Activated CD4-positive, alpha-beta T cell treated with anti-CD3 and anti-CD28 coated beads for 4 hours (primary cell): Measurements from ENCODE around the gene LINGO1.

ENCODE experiments used
- DNase-seq, 2 donors: peaks; one replicate each; pipeline ENCODE4 v3.0.0-alpha.2; 2020

LINGO1 gene

GRCh38 chr15:77591968-77592613 is 40.6 kb downstream of the LINGO1 start:
- DNase-seq: no peak

DNA sequence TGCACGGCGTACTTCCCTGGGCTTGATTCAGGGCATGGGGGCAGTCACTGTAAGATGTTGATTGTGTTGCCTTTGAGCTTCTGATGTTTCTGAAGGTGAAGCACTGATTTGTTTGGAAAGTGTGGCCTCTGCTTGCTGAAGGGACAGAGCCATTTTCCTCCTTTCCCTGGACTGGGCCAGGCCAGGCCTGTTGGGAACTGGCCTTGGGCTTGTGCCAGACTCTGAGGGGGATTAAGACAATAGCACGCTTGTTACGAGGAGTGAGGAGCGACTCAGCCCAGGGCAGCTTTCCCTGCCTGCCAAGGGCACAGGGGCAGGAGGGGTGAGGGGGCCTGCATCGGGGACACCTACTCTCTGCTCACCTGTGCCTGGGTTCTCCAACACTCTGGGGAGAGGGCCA is 42.9 kb downstream of the LINGO1 start:
- no peak for DNase-seq

- DNase-seq: no peak
These were observed 44.6 kb downstream of the LINGO1 start for GRCh38 chr15:77588126-77588525.

- no peak for DNase-seq
These were observed 48.0 kb downstream of the LINGO1 start for GRCh38 chr15:77584691-77585090.

DNA sequence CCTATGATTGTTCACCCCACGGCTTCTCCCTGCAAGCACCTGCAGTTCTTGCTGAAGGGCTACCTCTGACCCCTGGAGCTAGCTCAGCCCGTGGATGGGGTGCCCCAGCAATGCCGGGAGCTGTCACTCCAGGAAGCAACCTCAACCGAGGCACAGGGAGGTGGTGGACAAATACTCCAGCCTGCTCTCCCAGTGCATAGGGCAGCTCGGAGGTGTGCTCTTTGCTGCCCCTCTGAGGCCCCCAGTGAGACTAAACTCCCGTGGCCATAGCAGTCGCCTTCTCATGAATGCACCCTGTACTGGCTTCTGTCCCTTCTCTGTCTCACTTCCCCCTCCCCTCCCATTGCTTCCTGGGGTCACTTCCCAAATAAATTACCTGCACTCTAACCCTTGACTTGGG is 48.5 kb downstream of the LINGO1 start:
- DNase-seq: no peak

DNA sequence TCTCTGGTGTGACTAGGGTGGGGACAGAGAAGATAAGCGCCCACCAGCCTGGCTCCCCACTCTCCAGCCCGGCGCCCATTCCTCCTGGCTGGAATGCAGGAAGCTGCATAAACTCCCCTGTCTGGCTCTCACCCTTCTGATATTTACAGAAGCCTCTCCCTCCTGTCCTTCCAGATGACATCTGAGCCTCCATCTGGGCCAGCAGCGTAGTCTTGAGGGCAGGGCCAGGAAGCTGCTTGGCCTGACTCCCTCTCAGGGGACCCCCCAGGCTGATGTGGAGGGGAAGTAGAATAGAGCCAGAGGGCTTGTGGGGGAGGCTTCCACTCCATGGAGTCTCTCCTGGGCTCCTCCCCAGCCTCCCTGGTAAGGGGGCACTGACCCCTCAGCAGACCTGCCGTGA is 49.9 kb downstream of the LINGO1 start:
- no peak for DNase-seq

- no peak for DNase-seq
These were observed 50.7 kb downstream of the LINGO1 start for GRCh38 chr15:77581896-77582569.

GRCh38 chr15:77580996-77581682 is 51.6 kb downstream of the LINGO1 start:
- no peak for DNase-seq

DNA sequence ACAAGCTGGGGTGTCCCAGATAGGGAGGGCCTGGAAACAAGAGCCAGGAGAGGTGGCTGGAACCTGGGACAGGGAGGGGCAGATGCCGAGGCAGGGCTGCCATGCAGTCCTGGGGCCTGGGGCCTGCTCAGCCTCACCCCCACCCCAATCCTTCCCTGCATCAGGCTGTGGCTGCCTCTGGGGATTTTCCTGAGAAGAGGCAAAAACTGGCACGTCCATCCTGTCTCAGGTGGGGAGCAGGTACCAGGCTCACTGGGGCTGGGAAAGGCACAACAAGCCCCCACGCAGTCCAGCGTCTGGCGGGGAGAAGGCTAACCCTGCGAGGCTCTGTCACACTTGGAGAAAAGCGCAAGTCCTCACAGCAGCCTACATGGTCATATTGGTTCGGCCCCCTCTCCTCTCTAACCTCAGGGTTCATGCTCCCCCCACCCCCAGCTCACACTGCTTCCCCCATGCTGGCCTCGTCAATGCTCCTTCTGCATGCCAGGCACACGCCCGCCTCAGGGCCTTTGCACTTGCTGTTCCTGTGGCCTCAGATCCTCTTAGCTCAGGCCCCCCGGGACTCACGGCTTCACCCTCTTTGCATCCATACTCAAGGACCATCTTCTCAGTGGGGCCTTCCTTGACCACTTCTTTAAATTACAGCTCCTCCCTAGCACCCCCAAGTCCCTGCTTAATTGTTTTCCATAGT is 53.1 kb downstream of the LINGO1 start:
- no peak for DNase-seq

DNA sequence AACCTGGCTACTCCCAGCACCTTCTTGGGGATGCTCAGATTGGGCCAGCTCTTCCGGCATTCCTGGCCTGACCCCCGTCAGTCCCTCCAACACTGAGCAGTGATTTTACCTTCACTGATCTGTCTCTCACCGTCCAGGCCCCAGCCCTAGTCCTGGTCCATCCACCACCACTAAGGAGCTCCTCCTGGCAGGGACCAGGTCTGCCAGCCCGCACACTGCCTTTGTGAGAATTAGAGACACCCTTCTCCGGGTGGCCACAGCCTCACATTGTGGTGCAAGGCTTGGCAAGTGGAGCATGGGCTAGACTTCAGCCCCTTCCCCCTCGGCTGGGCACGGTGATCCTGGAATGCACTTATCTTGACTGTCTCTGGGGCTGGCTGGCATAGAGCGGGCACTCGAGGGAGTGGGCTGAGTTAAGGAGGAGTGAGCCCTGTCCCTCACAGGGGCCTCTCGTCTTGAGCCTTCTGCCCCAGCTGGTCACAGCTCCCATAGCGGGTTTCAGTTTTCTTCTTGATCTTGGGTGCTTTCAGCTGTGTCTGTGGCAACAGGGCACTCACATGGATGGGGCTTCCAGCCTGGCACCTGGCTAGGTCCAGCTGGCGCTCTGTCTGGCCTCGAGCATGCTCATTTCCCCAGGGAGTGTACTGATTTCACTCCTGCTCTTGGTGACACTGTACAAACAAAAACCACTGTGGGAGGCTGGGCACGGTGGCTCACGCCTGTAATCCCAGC is 53.9 kb downstream of the LINGO1 start:
- DNase-seq: no peak

- DNase-seq: no peak
These were observed 55.3 kb downstream of the LINGO1 start for GRCh38 chr15:77577366-77577950.

DNA sequence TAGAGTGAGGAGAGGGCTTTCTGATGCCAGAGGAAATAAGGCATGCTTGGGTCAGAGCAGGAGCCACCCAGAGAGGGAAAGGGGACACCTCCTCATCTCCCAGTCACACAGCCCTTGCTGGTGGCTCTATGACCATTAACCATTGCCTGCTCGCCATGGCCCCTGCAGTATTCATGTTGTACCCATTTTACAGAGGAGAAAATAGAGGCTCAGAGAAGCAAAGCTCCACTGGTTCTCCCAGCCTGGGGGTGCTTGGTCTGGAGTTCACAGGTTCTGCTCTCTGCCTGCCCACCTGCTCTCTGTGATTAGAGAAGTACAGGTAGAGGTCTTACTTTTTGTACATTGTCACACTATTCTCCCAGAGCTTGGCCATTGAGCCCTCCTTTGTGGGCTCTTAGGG is 56.2 kb downstream of the LINGO1 start:
- no peak for DNase-seq

DNA sequence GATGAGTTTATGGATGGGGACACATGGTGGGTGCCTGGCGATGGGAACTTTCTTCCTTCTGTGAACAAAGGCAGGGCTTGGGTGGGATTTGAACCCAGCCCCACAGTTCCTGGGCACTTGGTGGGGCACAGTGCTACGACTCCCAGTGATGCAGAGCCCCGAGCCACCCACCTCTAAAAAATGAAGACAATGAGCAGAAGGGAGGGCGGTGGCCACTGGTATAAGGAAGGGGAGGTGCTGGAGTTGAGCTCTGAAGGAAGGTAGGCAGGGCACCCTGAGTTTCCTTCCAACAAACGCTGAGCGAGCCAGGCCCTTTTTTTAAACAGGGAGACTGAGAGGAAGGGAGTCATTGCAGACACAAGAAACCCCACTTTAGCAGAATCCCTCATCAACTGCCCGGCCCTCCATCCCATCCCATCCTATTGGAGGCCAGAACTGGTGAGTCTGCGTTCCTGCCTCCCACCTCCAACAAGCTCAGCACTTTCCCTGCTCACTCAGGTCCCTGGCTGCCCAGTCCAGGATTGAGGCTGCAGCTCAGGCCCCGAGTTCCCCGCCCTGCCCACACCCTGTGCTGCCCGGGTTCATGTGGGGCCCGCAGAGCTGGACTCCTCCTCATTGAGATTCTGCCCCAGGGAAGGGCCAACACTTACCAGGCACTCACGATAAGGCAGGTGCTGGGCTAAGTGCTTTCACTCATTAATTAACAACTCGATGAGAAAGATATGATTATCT is 57.3 kb downstream of the LINGO1 start:
- DNase-seq: no peak

DNA sequence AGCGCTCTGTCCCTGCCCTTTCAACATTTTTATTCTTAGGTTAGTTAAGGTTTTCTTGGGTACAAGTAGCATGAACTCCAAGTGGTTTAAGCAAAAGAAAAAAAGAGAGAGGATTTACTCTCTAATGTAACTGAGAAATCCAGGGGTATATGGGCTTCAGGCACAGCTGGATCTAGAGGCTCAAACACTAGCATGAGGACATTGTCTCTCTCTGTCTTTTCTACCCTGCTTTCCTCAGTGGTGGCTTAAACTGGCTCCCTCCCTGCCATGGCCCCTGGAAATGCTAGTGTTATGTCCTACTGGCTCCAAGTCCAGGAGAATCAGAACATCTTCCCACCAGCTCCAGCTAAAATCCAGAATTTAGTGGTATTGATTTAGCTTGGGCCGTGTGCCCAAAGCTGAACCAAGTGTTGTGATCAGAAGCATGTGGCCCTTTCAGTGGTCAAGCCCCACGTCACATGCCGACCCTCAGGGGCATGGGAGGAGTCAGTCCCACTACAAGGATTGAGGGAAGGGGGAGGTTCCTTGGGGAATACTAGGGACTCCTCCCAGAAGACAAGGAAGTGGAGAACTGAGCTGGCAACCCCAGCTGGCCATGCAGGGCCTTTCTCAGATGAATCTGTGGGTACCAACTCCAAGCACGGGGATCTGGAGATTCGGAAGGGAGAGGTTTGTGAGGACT is 58.0 kb downstream of the LINGO1 start:
- DNase-seq: no peak

DNA sequence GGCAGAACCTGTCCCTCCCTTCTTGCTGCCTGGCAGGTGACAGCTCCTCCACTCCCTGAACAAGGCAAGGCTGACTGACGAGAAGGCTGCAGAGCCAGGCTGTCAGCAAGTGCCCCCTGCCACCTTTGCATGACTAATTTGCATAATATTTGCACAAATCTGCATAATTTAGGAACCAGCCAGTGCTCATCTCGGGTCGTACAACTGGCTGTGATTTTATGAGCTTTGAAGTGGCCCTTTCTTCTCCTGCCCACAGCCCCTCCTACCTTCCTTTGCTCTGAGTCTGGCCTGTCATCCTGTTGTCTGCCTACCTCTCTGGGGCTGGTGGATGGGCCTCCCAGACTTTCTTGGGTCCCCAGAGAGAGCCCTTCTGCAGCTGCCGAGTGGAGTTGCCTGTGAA is 58.9 kb downstream of the LINGO1 start:
- DNase-seq: no peak

GRCh38 chr15:77572186-77572585 is 60.5 kb downstream of the LINGO1 start:
- DNase-seq: no peak

DNA sequence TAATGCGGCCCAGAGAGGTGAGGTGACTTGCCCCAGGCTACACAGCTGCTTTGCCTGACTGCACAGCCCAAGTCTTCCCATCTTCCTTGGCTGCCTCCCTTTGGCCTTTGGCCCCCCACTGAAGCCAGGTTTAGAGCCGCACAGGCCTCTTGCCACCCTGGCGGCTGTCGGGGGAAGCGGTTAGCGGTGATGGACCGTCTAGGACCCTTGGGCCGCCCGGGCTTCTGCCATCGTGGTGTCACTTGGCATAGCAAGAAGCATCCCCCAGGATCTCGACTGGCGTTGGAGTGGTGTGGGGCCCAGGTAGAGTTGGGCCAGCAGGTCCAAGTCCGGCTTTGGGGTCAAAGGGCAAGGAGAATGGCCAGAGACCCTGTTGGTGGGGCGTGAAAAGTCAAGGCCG is 61.0 kb downstream of the LINGO1 start:
- DNase-seq: no peak

- DNase-seq: no peak
These were observed 61.5 kb downstream of the LINGO1 start for GRCh38 chr15:77571181-77571580.

GRCh38 chr15:77569729-77570125 is 63.0 kb downstream of the LINGO1 start:
- DNase-seq: no peak

GRCh38 chr15:77568973-77569728 is 63.6 kb downstream of the LINGO1 start:
- DNase-seq: no peak
